Heart left ventricle (tissue), 16 donors: ENCODE data around the gene COPG2. TPM values are rescaled to one million over a fixed set of nuclear protein-coding genes. Genes with fewer than 3 reads are reported as not detected.

Source experiments
- ATAC-seq, 4 donors: fragments of 200-7000 bp; cut with Tn5 transposase; one replicate each; pipeline ENCODE4 v1.9.1; 2020 to 2022; ENCODE audit warnings: moderate library complexity in 4 of 4, mild to moderate bottlenecking in 3 of 4, moderate number of reproducible peaks in 1 of 4
- DNase-seq, 5 donors: peaks; one replicate each; pipeline ENCODE4 v3.0.0-alpha.2; 2020
- H3K27ac ChIP-seq, 12 donors: fragments of 200-600 bp; sonication (generic) in 4 of 12; one replicate each; pipeline versions ENCODE4 v1.5.0 to v1.8.0; 2016 to 2022; ENCODE audit warnings: mild to moderate bottlenecking in 2 of 12
- H3K27me3 ChIP-seq, 9 donors: fragments of 200-600 bp; sonication (generic) in 2 of 9; one replicate each; pipeline versions ENCODE4 v1.5.1 to v1.8.0; 2016 to 2022; ENCODE audit warnings: mild to moderate bottlenecking in 3 of 9
- H3K36me3 ChIP-seq, 9 donors: fragments of 200-600 bp; sonication (generic) in 2 of 9; one replicate each; pipeline versions ENCODE4 v1.5.0 to v1.8.0; 2018 to 2022; ENCODE audit warnings: mild to moderate bottlenecking in 2 of 9
- H3K4me1 ChIP-seq, 12 donors: fragments of 200-600 bp; sonication (generic) in 4 of 12; one replicate each; pipeline versions ENCODE4 v1.5.0 to v1.8.0; 2016 to 2022; ENCODE audit warnings: mild to moderate bottlenecking in 3 of 12
- H3K4me3 ChIP-seq, 12 donors: fragments of 200-600 bp; sonication (generic) in 4 of 12; one replicate each; pipeline versions ENCODE4 v1.5.0 to v1.8.0; 2017 to 2022; ENCODE audit warnings: mild to moderate bottlenecking in 9 of 12, moderate library complexity in 4 of 12
- H3K9me3 ChIP-seq, 12 donors: fragments of 200-600 bp; sonication (generic) in 4 of 12; one replicate each; pipeline versions ENCODE4 v1.5.0 to v1.8.0; 2016 to 2022; ENCODE audit warnings: mild to moderate bottlenecking in 1 of 12
- POLR2A ChIP-seq, 2 donors: fragments of 450-650 bp; IDR thresholded peaks; one replicate each; pipeline ENCODE4 v1.6.1; 2017; ENCODE audit warnings: antibody characterized with exemption in 2 of 2, mild to moderate bottlenecking in 2 of 2, moderate library complexity in 2 of 2
- WGBS, 4 donors: extraction: QIAGEN DNeasy Blood & Tissue Kit in 2 of 4; methylation state at CpG; one replicate each; pipeline versions ENCODE4 v1.1.5 to v1.1.7; 2013 to 2018; 5-methylcytosine and 5-hydroxymethylcytosine counted together
- intact Hi-C, 10 donors: fragments of 100-400 bp; cut with DNase I; formaldehyde crosslinking; loops; one replicate each; pipeline versions ENCODE4 v1.11.1 to v1.14.2; 2022
- polyA plus RNA-seq, 2 donors: library from polyadenylated mRNA; stranded (reverse); fragments of 200-250 nt; gene quantifications; one replicate each; pipeline ENCODE4 v1.2.3, GENCODE V29; 2013
- total RNA-seq, 9 donors: library from RNA; depleted of rRNA in 2 of 9; stranded (reverse); fragments of >200 nt in 2 of 9; fragmentation: NEBNext Ultra II Directional in 3 of 9; extraction: Animal tissue kit (Norgen Biotek cat#: 25700) in 3 of 9; gene quantifications; one replicate each; pipeline versions ENCODE4 v1.1.0 to v1.2.4, GENCODE V29; 2016 to 2023
- TF ChIP-seq, protein P1 (sequence below), 12 donors: fragments of 200-600 bp; sonication (generic) in 4 of 12; IDR thresholded peaks; one replicate each; pipeline versions ENCODE4 v1.5.0 to v1.8.0; 2018 to 2022; ENCODE audit warnings: antibody characterized with exemption in 12 of 12, mild to moderate bottlenecking in 5 of 12
- donor health status: ischemic (EF 13 %, LVEDD 7.1; RV severe dilation, severe dysfunction).
- donor health status: healthy with polysubstance abuse.
- donor health status: DM: no; HTN: yes; CAD: no.
- donor health status: DM: no; HTN: no; CAD: no.
- donor health status: ischemic (EF 25% LVEDD 6.9; RV normal size, moderate dysfunction).
- donor health status: ischemic (EF 25% LVEDD 5.7; RV mildly dilated, moderate dysfunction).
- donor health status: healthy.
- donor health status: DM: yes; HTN: yes; CAD: no.
- donor health status: ischemic (EF 35%, LVEDD 5.7; RV mildly dilated, moderate dysfunction).
- donor health status: nonischemic (EF 11% LVEDD 7.7; RV severe dilation, severe dysfunction).
- donor health status: DM: yes; HTN: yes; CAD: no.
- donor health status: PGD.
- donor health status: ischemic (EF 29% LVEDD 5.4; RV normal size, mild dysfunction).
- donor health status: nonischemic (EF 23%, LVEDD 6.1; RV moderate dilation, normal function).

The COPG2 gene
- total and polyA plus RNA-seq, 11 donors = 6.9 to 26.9 (median 17.3) TPM

GRCh38 chr7:130566898-130567280 is 101.7 kb downstream of the COPG2 start:
- ATAC-seq (no peak), DNase-seq (no peak)
- H3K9me3 ChIP-seq = peaks cover 0 to 55% (median 8%) of the 10 kb centered on the region in 12 donors
- H3K27me3 ChIP-seq = no peaks in the 10 kb centered on the region
- no peak overlapping the region for H3K4me3 ChIP-seq
- TF ChIP-seq POLR2A (IDR thresholded peaks at IDR 0.05) = no peak
- TF ChIP-seq, protein P1, sequence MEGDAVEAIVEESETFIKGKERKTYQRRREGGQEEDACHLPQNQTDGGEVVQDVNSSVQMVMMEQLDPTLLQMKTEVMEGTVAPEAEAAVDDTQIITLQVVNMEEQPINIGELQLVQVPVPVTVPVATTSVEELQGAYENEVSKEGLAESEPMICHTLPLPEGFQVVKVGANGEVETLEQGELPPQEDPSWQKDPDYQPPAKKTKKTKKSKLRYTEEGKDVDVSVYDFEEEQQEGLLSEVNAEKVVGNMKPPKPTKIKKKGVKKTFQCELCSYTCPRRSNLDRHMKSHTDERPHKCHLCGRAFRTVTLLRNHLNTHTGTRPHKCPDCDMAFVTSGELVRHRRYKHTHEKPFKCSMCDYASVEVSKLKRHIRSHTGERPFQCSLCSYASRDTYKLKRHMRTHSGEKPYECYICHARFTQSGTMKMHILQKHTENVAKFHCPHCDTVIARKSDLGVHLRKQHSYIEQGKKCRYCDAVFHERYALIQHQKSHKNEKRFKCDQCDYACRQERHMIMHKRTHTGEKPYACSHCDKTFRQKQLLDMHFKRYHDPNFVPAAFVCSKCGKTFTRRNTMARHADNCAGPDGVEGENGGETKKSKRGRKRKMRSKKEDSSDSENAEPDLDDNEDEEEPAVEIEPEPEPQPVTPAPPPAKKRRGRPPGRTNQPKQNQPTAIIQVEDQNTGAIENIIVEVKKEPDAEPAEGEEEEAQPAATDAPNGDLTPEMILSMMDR (IDR thresholded peaks at IDR 0.05) = no peak
- H3K36me3 ChIP-seq = peaks cover 0 to 6% (median 0%) of the 10 kb centered on the region in 9 donors
- intact Hi-C loops = loop anchor here in 5 of 10 donors (2.0 to 10.0 kb wide), 3 partner anchors 98 to 126 kb away; partner anchors contain the start of genes COPG2 (in 5 of the 5) and CEP41 (in 1 of the 5)
- peak overlapping the region; percentile 71 to 87 (median 82) for H3K27ac ChIP-seq
- peaks cover 0 to 19% (median 4%) of the 10 kb centered on the region in 12 donors for H3K4me1 ChIP-seq
- 82 to 89% (median 86%) methylated on average over 2 of the region's 2 CpGs for WGBS, 4 donors

DNA sequence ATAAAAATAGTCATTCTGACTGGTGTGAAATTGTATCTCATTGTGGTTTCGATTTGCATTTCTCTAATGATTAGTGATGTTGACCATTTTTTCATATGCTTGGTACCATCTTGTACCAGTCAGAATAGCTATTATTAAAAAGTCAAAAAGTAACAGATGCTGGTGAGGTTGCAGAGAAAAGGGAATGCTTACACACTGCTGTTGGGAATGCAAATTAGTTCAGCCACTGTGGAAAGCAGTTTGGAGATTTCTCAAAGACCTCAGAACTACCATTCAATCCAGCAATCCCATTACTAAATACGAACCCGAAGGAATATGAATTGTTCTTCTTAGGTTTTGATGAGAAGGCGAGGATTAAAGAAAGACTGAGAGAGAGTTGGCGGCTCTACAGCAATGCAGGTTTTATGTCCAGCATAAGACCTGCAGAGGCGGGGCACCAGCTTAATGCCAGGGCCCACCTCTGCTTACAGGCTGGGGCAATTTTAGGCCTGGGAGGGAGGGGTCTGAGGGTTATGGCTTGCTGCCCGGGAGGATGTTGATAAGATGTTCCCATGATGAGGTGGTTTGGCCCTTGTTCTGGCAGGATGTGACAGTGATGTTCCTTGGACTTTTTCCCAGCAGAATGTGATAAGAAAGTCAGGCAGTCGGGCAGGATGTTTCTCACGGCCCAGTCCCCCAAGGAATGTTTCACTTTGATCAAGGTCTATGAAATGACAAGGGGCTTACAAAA is 102.2 kb downstream of the COPG2 start:
- ATAC-seq (peak; percentile 99 to 100 (median 100)), DNase-seq (peak; percentile 81 to 93 (median 91))
- WGBS, 4 donors = 20 to 31% (median 30%) methylated on average over 9 of the region's 9 CpGs
- Histone ChIP-seq H3K9me3 (peaks cover 0 to 55% (median 8%) of the 10 kb centered on the region in 12 donors), H3K36me3 (peaks cover 0 to 6% (median 0%) of the 10 kb centered on the region in 9 donors), H3K4me1 (peaks cover 0 to 19% (median 4%) of the 10 kb centered on the region in 12 donors), H3K27ac (peak overlapping the region; percentile 71 to 87 (median 82)), H3K27me3 (no peaks in the 10 kb centered on the region), H3K4me3 (peak overlapping the region in 1 of 12 donors; percentile 7)
- TF ChIP-seq, protein P1 (IDR thresholded peaks at IDR 0.05) = no peak
- no peak for TF ChIP-seq POLR2A (IDR thresholded peaks at IDR 0.05)
- intact Hi-C loops = loop anchor here in 5 of 10 donors (2.0 to 10.0 kb wide), 3 partner anchors 98 to 126 kb away; partner anchors contain the start of genes COPG2 (in 5 of the 5) and CEP41 (in 1 of the 5)

GRCh38 chr7:130560972-130561371 is 107.6 kb downstream of the COPG2 start:
- intact Hi-C loops = loop anchor here in 3 of 10 donors (10.0 kb wide), 1 partner anchor 104 kb away; the partner anchor contains the start of gene COPG2 (in 3 of the 3)
- Histone ChIP-seq H3K27ac (no peak overlapping the region), H3K36me3 (peaks cover 0 to 20% (median 4%) of the 10 kb centered on the region in 9 donors), H3K4me3 (no peak overlapping the region), H3K9me3 (peaks cover 0 to 21% (median 5%) of the 10 kb centered on the region in 12 donors), H3K4me1 (peaks cover 0 to 12% (median 3%) of the 10 kb centered on the region in 12 donors), H3K27me3 (no peaks in the 10 kb centered on the region)
- TF ChIP-seq, protein P1 (IDR thresholded peaks at IDR 0.05) = no peak
- TF ChIP-seq POLR2A (IDR thresholded peaks at IDR 0.05) = no peak
- WGBS, 4 donors = 51 to 78% (median 66%) methylated on average over 1 of the region's 1 CpG
- no peak for DNase-seq
- no peak for ATAC-seq

DNA sequence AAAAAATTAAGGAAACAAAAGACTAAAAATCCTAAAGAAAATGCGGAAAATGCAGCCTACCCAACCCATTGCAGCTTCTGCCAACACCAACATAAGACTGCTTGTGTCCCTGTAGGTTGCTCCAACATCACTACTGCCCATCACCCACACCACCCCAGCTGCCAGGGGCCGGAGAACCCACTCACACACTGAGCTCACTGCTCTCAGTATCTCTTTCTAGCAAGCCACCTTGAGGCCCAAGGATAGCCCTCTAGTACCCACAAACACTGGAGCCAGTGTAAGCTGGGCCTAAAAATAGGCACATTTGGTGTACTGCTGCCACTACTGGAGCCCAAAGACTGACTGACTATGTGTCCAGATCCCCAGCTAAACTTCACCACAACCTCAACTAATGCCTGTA is 109.4 kb downstream of the COPG2 start:
- 77 to 83% (median 80%) methylated on average over 2 of the region's 2 CpGs for WGBS, 4 donors
- Histone ChIP-seq H3K4me3 (no peak overlapping the region), H3K27ac (peak overlapping the region in 1 of 12 donors; percentile 22), H3K36me3 (peaks cover 0 to 29% (median 6%) of the 10 kb centered on the region in 9 donors), H3K27me3 (no peaks in the 10 kb centered on the region), H3K4me1 (peaks cover 0 to 7% (median 0%) of the 10 kb centered on the region in 12 donors), H3K9me3 (peaks cover 0 to 7% (median 0%) of the 10 kb centered on the region in 12 donors)
- intact Hi-C loops = no loop called here
- TF ChIP-seq, protein P1 (IDR thresholded peaks at IDR 0.05) = no peak
- no peak for TF ChIP-seq POLR2A (IDR thresholded peaks at IDR 0.05)
- DNase-seq (no peak), ATAC-seq (peak in 3 of 4 donors; percentile 47 to 89 (median 76))
